GM12873 (cell line): Measurements from ENCODE around the gene PHB1.

ENCODE experiments used
- TF ChIP-seq, protein P1 (sequence below): IDR thresholded peaks from 2 replicates; pipeline ENCODE4 v1.5.1; 2012; ENCODE audit warnings: low read depth, mild to moderate bottlenecking, moderate library complexity, low read length, control low read depth; ENCODE audit not compliant: insufficient read depth; ENCODE audit errors: missing control alignments

PHB1 gene

DNA sequence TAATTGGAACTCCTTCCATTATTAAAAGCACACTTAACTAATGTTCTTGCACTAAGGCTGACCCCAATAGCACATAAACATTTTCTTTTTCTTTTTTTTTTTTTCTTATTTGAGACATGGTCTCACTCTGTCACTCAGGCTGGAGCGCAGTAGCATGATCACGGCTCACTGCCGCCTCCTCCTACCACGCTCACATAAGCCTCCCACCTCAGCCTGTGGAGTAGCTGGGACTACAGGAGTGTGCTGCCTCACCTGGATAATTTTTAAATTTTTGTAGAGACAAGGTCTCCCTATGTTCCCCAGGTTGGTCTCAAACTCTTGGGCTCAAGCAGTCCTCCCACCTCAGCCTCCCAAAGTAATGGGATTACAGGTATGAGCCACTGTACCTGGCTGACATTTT lies 51.4 kb downstream of the PHB1 start:
- TF ChIP-seq, protein P1, sequence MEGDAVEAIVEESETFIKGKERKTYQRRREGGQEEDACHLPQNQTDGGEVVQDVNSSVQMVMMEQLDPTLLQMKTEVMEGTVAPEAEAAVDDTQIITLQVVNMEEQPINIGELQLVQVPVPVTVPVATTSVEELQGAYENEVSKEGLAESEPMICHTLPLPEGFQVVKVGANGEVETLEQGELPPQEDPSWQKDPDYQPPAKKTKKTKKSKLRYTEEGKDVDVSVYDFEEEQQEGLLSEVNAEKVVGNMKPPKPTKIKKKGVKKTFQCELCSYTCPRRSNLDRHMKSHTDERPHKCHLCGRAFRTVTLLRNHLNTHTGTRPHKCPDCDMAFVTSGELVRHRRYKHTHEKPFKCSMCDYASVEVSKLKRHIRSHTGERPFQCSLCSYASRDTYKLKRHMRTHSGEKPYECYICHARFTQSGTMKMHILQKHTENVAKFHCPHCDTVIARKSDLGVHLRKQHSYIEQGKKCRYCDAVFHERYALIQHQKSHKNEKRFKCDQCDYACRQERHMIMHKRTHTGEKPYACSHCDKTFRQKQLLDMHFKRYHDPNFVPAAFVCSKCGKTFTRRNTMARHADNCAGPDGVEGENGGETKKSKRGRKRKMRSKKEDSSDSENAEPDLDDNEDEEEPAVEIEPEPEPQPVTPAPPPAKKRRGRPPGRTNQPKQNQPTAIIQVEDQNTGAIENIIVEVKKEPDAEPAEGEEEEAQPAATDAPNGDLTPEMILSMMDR = no peak

DNA sequence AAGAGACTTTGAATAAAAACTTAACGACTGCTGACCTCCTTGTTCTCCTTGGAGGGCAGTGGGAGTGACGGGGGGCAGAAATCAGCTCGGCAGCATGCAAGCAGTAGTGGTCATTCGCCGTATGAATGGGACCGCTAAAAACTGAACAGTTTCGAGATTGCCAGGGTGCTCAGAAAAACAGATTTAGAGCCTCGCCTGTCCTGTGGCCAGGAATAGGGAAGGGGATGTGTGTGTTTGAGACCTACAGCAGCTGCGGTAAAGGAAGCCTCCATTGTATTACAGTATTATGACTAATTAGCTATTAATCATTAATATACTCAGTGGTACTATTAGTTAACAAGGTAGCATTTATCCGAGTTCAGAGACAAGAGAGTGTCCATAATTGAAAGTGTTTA lies 52.0 kb downstream of the PHB1 start:
- TF ChIP-seq, protein P1 = no peak

DNA sequence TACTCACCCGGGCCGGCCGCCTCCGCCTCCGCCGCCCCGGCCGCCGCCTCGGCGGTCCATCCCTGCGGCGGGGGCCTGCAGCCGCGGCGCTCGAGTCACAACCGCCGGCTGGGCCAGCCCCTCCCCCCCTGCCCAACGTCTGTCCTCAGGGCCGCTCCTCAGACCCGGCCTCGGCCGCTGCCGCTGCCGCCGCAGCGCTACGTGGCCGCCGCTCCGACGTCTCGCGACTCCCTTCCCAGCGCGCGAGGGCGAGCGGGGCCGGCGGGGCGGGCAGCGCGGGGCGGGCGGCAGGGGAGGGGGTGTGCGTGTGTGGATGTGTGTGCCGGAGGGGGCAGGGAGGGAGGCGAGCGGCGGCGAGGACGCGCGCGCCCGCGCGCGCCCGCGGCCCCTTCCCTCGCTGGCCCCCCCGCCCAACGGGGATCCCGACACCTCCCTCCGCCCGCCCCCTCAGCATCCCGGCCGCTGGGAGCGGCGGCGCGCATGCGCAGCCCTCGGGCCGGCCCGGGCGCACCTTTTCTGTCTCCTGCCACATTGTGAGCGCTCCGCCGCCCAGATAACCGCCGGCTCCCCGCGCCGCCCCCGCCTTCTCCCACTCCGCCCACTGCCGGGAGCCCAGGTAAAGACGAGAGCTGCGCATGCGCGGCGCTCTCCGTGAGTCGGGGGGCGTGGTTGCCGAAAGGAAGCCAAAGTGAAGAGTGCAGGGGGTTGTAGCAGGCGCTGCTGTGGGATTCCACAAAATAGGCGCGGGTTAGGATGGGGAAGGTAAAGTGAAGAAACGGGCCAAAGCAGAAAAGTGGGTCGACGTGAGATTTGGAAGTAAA lies 52.6 kb downstream of the PHB1 start, which contains the start of gene ZNF652:
ZNF652 (minus strand) TSS at position 349 of the 821 bp plus-strand sequence. CDS start 44,525 bp downstream, outside the sequence.
- TF ChIP-seq, protein P1 = no peak

DNA sequence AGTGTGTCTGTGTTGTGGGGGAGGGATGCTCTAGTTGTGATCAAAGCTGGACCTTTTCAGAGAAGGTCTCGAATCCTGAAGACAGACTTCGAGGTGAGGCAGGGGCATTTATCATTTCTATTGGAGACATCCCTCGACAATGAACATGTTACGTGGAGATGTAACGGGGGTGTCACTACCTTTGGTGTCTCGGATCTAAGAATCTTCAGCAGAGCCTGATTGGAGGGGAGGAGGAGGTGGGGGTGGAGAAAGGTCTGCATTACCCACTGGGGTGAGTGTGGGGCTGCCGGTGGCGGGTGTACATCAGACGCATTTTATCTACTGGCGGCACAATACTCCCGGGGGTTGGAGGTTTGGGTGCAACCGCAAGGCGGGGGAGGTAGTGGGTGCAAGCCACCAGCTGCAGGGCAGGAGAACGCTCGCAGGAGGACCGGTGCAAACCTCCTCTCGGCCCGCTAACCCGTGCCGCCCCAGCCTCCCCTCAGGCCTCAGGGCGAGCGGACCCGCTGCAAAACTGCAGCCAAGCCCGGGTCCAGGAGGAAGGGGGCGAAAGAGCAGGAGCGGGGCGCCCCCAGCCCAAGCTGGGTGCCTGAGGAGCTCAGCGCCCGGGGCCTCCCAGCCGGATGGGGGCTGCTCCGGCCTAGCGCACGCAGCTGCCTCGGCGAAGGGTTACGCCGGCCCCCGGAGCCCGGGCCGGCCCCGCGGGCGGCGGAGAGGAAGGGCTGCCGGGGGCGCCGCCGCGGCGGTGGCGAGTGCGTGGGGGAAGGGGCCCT lies 53.4 kb downstream of the PHB1 start:
- TF ChIP-seq, protein P1 = no peak

DNA sequence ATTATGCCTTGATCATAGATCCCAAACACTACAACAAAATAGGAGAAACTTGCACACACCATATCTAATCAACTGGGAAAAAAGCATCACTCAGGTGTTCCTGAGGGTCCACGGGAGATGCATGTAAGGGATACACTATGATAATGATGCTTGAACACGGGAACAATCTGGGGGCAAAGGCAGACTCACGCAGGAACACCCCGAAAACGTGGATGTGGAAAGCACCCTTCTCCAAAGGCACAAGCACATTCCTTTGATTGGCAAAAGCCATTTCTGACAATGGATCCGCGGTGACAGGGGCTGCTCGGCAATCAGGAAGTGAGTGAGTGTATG lies 53.9 kb downstream of the PHB1 start:
- TF ChIP-seq, protein P1 = no peak

DNA sequence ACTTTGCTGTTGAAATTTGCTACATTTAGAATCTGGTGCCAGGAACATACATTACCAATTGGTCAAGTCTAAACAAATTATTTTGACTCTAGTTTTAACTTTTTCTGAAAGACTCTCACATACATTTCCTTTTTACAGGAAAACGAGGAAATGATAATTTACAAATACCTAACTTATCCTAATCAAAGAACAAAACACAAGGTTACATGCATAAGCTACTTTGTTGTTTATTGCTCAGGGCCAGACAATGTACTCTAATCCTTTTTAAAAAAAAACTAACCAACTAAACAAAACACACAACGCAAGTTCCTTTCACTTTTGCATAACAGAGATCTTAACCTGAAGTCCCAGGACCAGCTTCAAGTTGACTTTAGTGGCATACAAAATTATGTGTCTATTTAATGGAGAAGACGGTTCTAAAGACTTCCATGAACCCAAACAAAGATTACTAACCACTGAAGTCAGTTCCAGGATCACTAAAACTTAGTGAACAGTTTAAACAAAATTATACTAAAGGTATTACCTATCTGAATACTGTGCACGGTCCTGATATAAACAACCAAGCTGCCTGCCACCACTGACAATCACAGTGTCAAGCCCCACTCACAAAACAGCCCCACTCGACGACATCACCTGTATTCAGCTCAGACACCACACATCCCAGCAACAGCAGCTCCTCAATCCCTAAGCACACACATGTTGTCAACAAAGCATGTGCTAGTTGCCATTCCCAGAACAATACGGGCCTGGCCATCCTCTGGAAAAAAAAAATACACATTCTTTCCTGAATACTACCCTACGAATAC lies 54.5 kb downstream of the PHB1 start:
- TF ChIP-seq, protein P1 = no peak
